ENCODE measurements around the gene THBS3. TPM values are rescaled to one million over a fixed set of nuclear protein-coding genes. Genes with fewer than 3 reads are reported as not detected.

THBS3 gene
- total and polyA plus RNA-seq, 9 of the 15 experiments (the other 6 are each of a cell fraction or from before 2014, with no cell fraction given) = 0.59 to 8.3 (median 3.2) TPM

DNA sequence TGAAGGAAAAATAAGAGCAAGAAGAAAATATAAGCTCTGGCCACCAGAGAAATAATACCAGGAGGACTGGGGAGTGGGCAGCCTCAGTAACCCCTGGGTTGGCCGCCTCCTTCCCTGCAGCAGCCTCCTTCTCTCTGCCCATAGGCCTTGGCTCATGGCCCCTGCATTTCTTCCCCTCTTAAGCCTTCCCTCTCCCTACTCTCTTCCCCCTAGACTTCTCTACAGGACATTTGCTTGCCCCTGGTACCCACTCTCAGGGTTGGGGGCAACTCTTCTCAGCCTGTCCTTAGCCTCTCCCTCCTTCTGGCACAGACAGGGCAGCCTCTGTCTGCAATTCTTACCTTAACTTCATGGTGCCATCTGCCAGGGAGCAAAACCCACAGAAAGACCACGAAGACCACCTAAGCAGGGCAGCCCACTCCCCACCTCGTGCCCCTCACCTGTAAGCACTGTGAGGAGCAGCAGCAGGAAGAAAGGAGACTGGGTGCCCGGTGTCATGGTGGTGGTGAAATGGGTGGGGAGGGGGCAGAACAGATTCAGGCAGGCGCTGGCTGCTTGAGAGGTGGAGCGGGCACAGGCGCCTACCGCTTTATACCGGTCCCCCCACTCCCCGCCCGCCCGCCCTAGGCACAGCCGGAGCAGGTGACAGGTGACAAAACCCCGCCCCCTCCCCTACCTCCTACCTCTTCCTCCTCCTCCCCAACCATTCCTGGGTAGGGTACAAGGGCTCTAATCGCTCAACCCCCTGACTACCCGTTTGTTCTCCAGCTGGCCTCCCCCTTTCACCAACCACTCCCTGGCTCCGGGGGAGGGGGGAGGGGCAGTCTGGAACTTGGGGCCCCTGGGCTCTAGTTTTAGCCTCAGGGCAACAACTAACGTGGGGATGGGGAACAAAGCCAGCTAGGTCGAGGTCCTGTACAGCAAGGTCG lies 15.1 kb downstream of the THBS3 start (continued):
- no peak; the same call in 1 of the 2 replicates for TF ChIP-seq CUX1 (CRISPR knock-in tag; IDR thresholded peaks at IDR 0.05)
- TF ChIP-seq, protein P1, sequence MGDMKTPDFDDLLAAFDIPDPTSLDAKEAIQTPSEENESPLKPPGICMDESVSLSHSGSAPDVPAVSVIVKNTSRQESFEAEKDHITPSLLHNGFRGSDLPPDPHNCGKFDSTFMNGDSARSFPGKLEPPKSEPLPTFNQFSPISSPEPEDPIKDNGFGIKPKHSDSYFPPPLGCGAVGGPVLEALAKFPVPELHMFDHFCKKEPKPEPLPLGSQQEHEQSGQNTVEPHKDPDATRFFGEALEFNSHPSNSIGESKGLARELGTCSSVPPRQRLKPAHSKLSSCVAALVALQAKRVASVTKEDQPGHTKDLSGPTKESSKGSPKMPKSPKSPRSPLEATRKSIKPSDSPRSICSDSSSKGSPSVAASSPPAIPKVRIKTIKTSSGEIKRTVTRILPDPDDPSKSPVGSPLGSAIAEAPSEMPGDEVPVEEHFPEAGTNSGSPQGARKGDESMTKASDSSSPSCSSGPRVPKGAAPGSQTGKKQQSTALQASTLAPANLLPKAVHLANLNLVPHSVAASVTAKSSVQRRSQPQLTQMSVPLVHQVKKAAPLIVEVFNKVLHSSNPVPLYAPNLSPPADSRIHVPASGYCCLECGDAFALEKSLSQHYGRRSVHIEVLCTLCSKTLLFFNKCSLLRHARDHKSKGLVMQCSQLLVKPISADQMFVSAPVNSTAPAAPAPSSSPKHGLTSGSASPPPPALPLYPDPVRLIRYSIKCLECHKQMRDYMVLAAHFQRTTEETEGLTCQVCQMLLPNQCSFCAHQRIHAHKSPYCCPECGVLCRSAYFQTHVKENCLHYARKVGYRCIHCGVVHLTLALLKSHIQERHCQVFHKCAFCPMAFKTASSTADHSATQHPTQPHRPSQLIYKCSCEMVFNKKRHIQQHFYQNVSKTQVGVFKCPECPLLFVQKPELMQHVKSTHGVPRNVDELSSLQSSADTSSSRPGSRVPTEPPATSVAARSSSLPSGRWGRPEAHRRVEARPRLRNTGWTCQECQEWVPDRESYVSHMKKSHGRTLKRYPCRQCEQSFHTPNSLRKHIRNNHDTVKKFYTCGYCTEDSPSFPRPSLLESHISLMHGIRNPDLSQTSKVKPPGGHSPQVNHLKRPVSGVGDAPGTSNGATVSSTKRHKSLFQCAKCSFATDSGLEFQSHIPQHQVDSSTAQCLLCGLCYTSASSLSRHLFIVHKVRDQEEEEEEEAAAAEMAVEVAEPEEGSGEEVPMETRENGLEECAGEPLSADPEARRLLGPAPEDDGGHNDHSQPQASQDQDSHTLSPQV (IDR thresholded peaks at IDR 0.05) = no peak
- no peak for TF ChIP-seq KLF10 (CRISPR knock-in tag; IDR thresholded peaks at IDR 0.05)
- 0 out of 2 replicates have a peak, but pooled peaks have one; percentile 13 for TF ChIP-seq ZEB2 (IDR thresholded peaks at IDR 0.05)
- TF ChIP-seq MYNN (IDR thresholded peaks at IDR 0.05) = peak; percentile 33; the same call in 1 of the 2 replicates
- TF ChIP-seq MYNN (CRISPR knock-in tag; IDR thresholded peaks at IDR 0.05) = no peak
- peak; percentile 66; the same call in 1 of the 2 replicates for TF ChIP-seq ZNF766 (CRISPR knock-in tag; conservative IDR thresholded peaks at IDR 0.05)
- no peak for TF ChIP-seq TRIM24 (IDR thresholded peaks at IDR 0.05)
- TF ChIP-seq, protein P2, sequence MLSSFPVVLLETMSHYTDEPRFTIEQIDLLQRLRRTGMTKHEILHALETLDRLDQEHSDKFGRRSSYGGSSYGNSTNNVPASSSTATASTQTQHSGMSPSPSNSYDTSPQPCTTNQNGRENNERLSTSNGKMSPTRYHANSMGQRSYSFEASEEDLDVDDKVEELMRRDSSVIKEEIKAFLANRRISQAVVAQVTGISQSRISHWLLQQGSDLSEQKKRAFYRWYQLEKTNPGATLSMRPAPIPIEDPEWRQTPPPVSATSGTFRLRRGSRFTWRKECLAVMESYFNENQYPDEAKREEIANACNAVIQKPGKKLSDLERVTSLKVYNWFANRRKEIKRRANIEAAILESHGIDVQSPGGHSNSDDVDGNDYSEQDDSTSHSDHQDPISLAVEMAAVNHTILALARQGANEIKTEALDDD (IDR thresholded peaks at IDR 0.05) = no peak; the same call in 1 of the 2 replicates
- TF ChIP-seq FOXJ2 (tag; IDR thresholded peaks at IDR 0.05) = no peak
- TF ChIP-seq ZNF561 (CRISPR knock-in tag; conservative IDR thresholded peaks at IDR 0.05) = no peak
- TF ChIP-seq, protein P3, sequence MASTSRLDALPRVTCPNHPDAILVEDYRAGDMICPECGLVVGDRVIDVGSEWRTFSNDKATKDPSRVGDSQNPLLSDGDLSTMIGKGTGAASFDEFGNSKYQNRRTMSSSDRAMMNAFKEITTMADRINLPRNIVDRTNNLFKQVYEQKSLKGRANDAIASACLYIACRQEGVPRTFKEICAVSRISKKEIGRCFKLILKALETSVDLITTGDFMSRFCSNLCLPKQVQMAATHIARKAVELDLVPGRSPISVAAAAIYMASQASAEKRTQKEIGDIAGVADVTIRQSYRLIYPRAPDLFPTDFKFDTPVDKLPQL (IDR thresholded peaks at IDR 0.05; ENCODE audit: extremely low read depth, insufficient read length) = no peak
- no peak for TF ChIP-seq CBX1 (IDR thresholded peaks at IDR 0.05; ENCODE audit: low read depth)
- no peak for TF ChIP-seq FOXM1 (IDR thresholded peaks at IDR 0.05; ENCODE audit: low read depth)
- no peak for TF ChIP-seq FOXM1 (CRISPR knock-in tag; IDR thresholded peaks at IDR 0.05; ENCODE audit: low read depth)
